CD14-positive monocyte (primary cell): Measurements from ENCODE around the gene PLXNA1. TPM values are rescaled to one million over a fixed set of nuclear protein-coding genes. Genes with fewer than 3 reads are reported as not detected.
A peak's percentile ranks its signal among the peaks of the same experiment; 100 is the strongest.

ENCODE experiments used
- DNase-seq, 3 donors: peaks; one replicate each; pipeline ENCODE4 v3.0.0-alpha.2; 2011 to 2022
- H2AFZ ChIP-seq: 2 replicates; pipeline ENCODE4 v1.6.0; 2012; ENCODE audit warnings: mild to moderate bottlenecking, low read depth, low read length, inconsistent platforms; ENCODE audit not compliant: insufficient read depth, poor library complexity, severe bottlenecking
- H3K27ac ChIP-seq, 2 donors: 1 replicate in 1 of 2; 2 replicates in 1 of 2; pipeline ENCODE4 v1.5.1; 2012 to 2013; ENCODE audit warnings: low read length in 2 of 2, control low read depth in 1 of 2, inconsistent platforms in 1 of 2, low read depth in 1 of 2, mild to moderate bottlenecking in 1 of 2
- H3K27me3 ChIP-seq, 2 donors: one replicate each; pipeline versions ENCODE4 v1.6.0 to v1.6.1; 2011 to 2013; ENCODE audit warnings: low read length in 2 of 2; ENCODE audit not compliant: control insufficient read depth in 2 of 2, insufficient read depth in 2 of 2
- H3K36me3 ChIP-seq, 2 donors: replicated peaks in 1 of 2; 1 replicate in 1 of 2; 2 replicates in 1 of 2; pipeline versions ENCODE4 v1.5.1 to v1.6.1; 2012 to 2013; ENCODE audit warnings: low read length in 2 of 2, control low read depth in 1 of 2, inconsistent platforms in 1 of 2, mild to moderate bottlenecking in 1 of 2; ENCODE audit not compliant: insufficient read depth in 2 of 2, control insufficient read depth in 1 of 2
- H3K4me1 ChIP-seq, 2 donors: 1 replicate in 1 of 2; 2 replicates in 1 of 2; pipeline versions ENCODE4 v1.5.1 to v1.6.1; 2012 to 2013; ENCODE audit warnings: low read length in 2 of 2, control low read depth in 1 of 2, inconsistent platforms in 1 of 2, mild to moderate bottlenecking in 1 of 2, moderate library complexity in 1 of 2; ENCODE audit not compliant: insufficient read depth in 2 of 2, control insufficient read depth in 1 of 2
- H3K4me2 ChIP-seq: replicated peaks from 2 replicates; pipeline ENCODE3; 2012; ENCODE audit warnings: low read length, moderate library complexity, mild to moderate bottlenecking; ENCODE audit not compliant: poor library complexity, severe bottlenecking; ENCODE audit errors: extremely low read depth
- H3K4me3 ChIP-seq, 3 experiments: fragments of 200-600 bp in 1 of 3; sonication (generic) in 1 of 3; replicated peaks in 1 of 3; 1 replicate in 2 of 3; 2 replicates in 1 of 3; pipeline ENCODE4 v1.5.1; 2011 to 2013; ENCODE audit warnings: low read length in 3 of 3, mild to moderate bottlenecking in 3 of 3, control low read depth in 2 of 3, low read depth in 2 of 3, inconsistent platforms in 1 of 3, moderate library complexity in 1 of 3
- H3K79me2 ChIP-seq: 2 replicates; pipeline ENCODE4 v1.6.0; 2012; ENCODE audit warnings: mild to moderate bottlenecking, control low read depth, inconsistent platforms, low read length, moderate library complexity; ENCODE audit not compliant: insufficient read depth
- H3K9ac ChIP-seq: 2 replicates; pipeline ENCODE4 v1.6.0; 2017; ENCODE audit warnings: low read length, mild to moderate bottlenecking; ENCODE audit not compliant: insufficient read depth, poor library complexity, severe bottlenecking
- H3K9me3 ChIP-seq, 2 donors: replicated peaks in 1 of 2; 1 replicate in 1 of 2; 2 replicates in 1 of 2; pipeline versions ENCODE4 v1.5.1 to v1.6.1; 2012 to 2013; ENCODE audit warnings: low read length in 2 of 2, control low read depth in 1 of 2; ENCODE audit not compliant: control insufficient read depth in 1 of 2, insufficient read depth in 1 of 2
- H4K20me1 ChIP-seq: 2 replicates; pipeline ENCODE4 v1.6.0; 2012; ENCODE audit warnings: mild to moderate bottlenecking, low read length, control low read depth, moderate library complexity; ENCODE audit not compliant: insufficient read depth
- H3K27ac Mint-ChIP-seq, 7 donors: one replicate each; pipeline ENCODE4 v1.8.0; 2020; ENCODE audit warnings: mild to moderate bottlenecking in 7 of 7, mixed read lengths in 7 of 7, moderate library complexity in 6 of 7, inconsistent platforms in 2 of 7
- H3K27me3 Mint-ChIP-seq, 3 donors: one replicate each; pipeline ENCODE4 v1.8.0; 2021 to 2022; ENCODE audit warnings: low read depth in 3 of 3, mild to moderate bottlenecking in 3 of 3, mixed read lengths in 3 of 3, moderate library complexity in 3 of 3, inconsistent platforms in 1 of 3
- H3K36me3 Mint-ChIP-seq, 2 donors: one replicate each; pipeline ENCODE4 v1.8.0; 2020; ENCODE audit warnings: mixed read lengths in 2 of 2, inconsistent platforms in 1 of 2, mild to moderate bottlenecking in 1 of 2
- H3K4me1 Mint-ChIP-seq: one replicate; pipeline ENCODE4 v1.8.0; 2020; ENCODE audit warnings: mild to moderate bottlenecking, mixed read lengths
- H3K4me3 Mint-ChIP-seq, 2 donors: one replicate each; pipeline ENCODE4 v1.8.0; 2020; ENCODE audit warnings: mild to moderate bottlenecking in 2 of 2, mixed read lengths in 2 of 2, moderate library complexity in 1 of 2
- H3K9me3 Mint-ChIP-seq, 7 donors: one replicate each; pipeline ENCODE4 v1.8.0; 2020 to 2022; ENCODE audit warnings: mixed read lengths in 7 of 7, mild to moderate bottlenecking in 6 of 7, moderate library complexity in 6 of 7, inconsistent platforms in 2 of 7
- CTCF ChIP-seq: fragments of 200-600 bp; IDR thresholded peaks from one replicate; pipeline ENCODE4 v1.8.0; 2022; ENCODE audit warnings: antibody characterized with exemption, mild to moderate bottlenecking
- WGBS: methylation state at CpG from one replicate; pipeline ENCODE4 v1.1.5; 2013; ENCODE audit warnings: missing lambda C conversion rate; ENCODE audit not compliant: insufficient coverage; 5-methylcytosine and 5-hydroxymethylcytosine counted together
- intact Hi-C, 2 donors: fragments of 100-400 bp; cut with micrococcal nuclease; formaldehyde crosslinking; loops; one replicate each; pipeline versions ENCODE4 v1.15.0 to v1.15.1; 2023
- polyA plus RNA-seq, 3 donors: library from polyadenylated mRNA; depleted of rRNA in 1 of 3; unstranded in 2 of 3; stranded (reverse) in 1 of 3; fragments of 300-500 nt in 2 of 3; fragments of >200 nt in 1 of 3; fragmentation: Illumina TruSeq in 2 of 3; gene quantifications; 1 replicate in 2 of 3; 2 replicates in 1 of 3; pipeline ENCODE4 v1.2.3, GENCODE V29; 2012 to 2021

The PLXNA1 gene
- polyA plus RNA-seq, 3 donors = 2.7 TPM; not detected in 2

- no peaks in the 10 kb centered on the region for H3K36me3 Mint-ChIP-seq
- no peak for DNase-seq
- H3K27ac ChIP-seq = no peak overlapping the region
- H3K9me3 Mint-ChIP-seq = no peaks in the 10 kb centered on the region
- no peak for TF ChIP-seq CTCF
- no peak overlapping the region for H3K4me3 ChIP-seq
- no peaks in the 10 kb centered on the region for H3K36me3 ChIP-seq
- WGBS = 92% methylated on average over 17 of the region's 17 CpGs
- no peaks in the 10 kb centered on the region for H3K79me2 ChIP-seq
- intact Hi-C loops = no loop called here
- H3K4me3 Mint-ChIP-seq = no peak overlapping the region
- no peaks in the 10 kb centered on the region for H3K9me3 ChIP-seq
- peaks cover 7 to 26% (median 17%) of the 10 kb centered on the region in 3 donors for H3K27me3 Mint-ChIP-seq
- H4K20me1 ChIP-seq = no peaks in the 10 kb centered on the region
- H3K4me2 ChIP-seq = no peak overlapping the region
- no peaks in the 10 kb centered on the region for H3K4me1 ChIP-seq
- peaks cover 0 to 5% of the 10 kb centered on the region in 2 donors for H3K27me3 ChIP-seq
- H2AFZ ChIP-seq = no peak overlapping the region
- H3K4me1 Mint-ChIP-seq = no peaks in the 10 kb centered on the region
- no peak overlapping the region for H3K9ac ChIP-seq
- H3K27ac Mint-ChIP-seq = peak overlapping the region in 4 of 7 donors; percentile 4 to 63 (median 42)
Observed at GRCh38 chr3:126960604-126960995, 22.3 kb upstream of the PLXNA1 start.

GRCh38 chr3:126961191-126961790, 21.6 kb upstream of the PLXNA1 start:
- H3K4me3 ChIP-seq = no peak overlapping the region
- no peak overlapping the region for H3K9ac ChIP-seq
- Mint-ChIP-seq H3K27ac (no peak overlapping the region), H3K9me3 (no peaks in the 10 kb centered on the region), H3K36me3 (no peaks in the 10 kb centered on the region), H3K4me3 (no peak overlapping the region), H3K27me3 (peaks cover 7 to 25% (median 15%) of the 10 kb centered on the region in 3 donors), H3K4me1 (no peaks in the 10 kb centered on the region)
- no peaks in the 10 kb centered on the region for H4K20me1 ChIP-seq
- H3K9me3 ChIP-seq = no peaks in the 10 kb centered on the region
- H3K4me2 ChIP-seq = no peak overlapping the region
- H3K27me3 ChIP-seq = peaks cover 0 to 9% of the 10 kb centered on the region in 2 donors
- H3K79me2 ChIP-seq = no peaks in the 10 kb centered on the region
- intact Hi-C loops = no loop called here
- WGBS = 94% methylated on average over 4 of the region's 8 CpGs
- no peak overlapping the region for H3K27ac ChIP-seq
- no peaks in the 10 kb centered on the region for H3K36me3 ChIP-seq
- no peaks in the 10 kb centered on the region for H3K4me1 ChIP-seq
- no peak for DNase-seq
- no peak overlapping the region for H2AFZ ChIP-seq
- TF ChIP-seq CTCF = no peak
